ENCODE data around the gene ADPRH.

The ADPRH gene

GRCh38 chr3:119630128-119630879 lies 51.0 kb downstream of the ADPRH start:
- Histone ChIP-seq H2AFZ (ENCODE audit: low read depth, low read length) (no peak overlapping the region), H3K4me1 (ENCODE audit: insufficient read depth, low read length) (peaks cover 8% of the 10 kb centered on the region), H3K9me3 (ENCODE audit: low read length) (no peaks in the 10 kb centered on the region), H3K4me3 (ENCODE audit: low read length) (no peak overlapping the region), H3K36me3 (ENCODE audit: insufficient read depth, low read length) (no peaks in the 10 kb centered on the region), H3K27me3 (ENCODE audit: insufficient read depth, low read length) (no peaks in the 10 kb centered on the region)

GRCh38 chr3:119630880-119631329 lies 51.6 kb downstream of the ADPRH start:
- H3K36me3 ChIP-seq (ENCODE audit: insufficient read depth, low read length), result no peaks in the 10 kb centered on the region
- no peak overlapping the region for H2AFZ ChIP-seq (ENCODE audit: low read depth, low read length)
- no peak overlapping the region for H3K4me3 ChIP-seq (ENCODE audit: low read length)
- peaks cover 4% of the 10 kb centered on the region for H3K4me1 ChIP-seq (ENCODE audit: insufficient read depth, low read length)
- H3K9me3 ChIP-seq (ENCODE audit: low read length), result no peaks in the 10 kb centered on the region
- no peaks in the 10 kb centered on the region for H3K27me3 ChIP-seq (ENCODE audit: insufficient read depth, low read length)

GRCh38 chr3:119631516-119631915 lies 52.2 kb downstream of the ADPRH start:
- no peaks in the 10 kb centered on the region for H3K36me3 ChIP-seq (ENCODE audit: insufficient read depth, low read length)
- H3K27me3 ChIP-seq (ENCODE audit: insufficient read depth, low read length), result no peaks in the 10 kb centered on the region
- H2AFZ ChIP-seq (ENCODE audit: low read depth, low read length), result no peak overlapping the region
- no peak overlapping the region for H3K4me3 ChIP-seq (ENCODE audit: low read length)
- H3K9me3 ChIP-seq (ENCODE audit: low read length), result no peaks in the 10 kb centered on the region
- no peaks in the 10 kb centered on the region for H3K4me1 ChIP-seq (ENCODE audit: insufficient read depth, low read length)

- Histone ChIP-seq H3K4me3 (ENCODE audit: low read length) (no peak overlapping the region), H3K36me3 (ENCODE audit: insufficient read depth, low read length) (no peaks in the 10 kb centered on the region), H3K27me3 (ENCODE audit: insufficient read depth, low read length) (no peaks in the 10 kb centered on the region), H2AFZ (ENCODE audit: low read depth, low read length) (no peak overlapping the region), H3K9me3 (ENCODE audit: low read length) (no peaks in the 10 kb centered on the region), H3K4me1 (ENCODE audit: insufficient read depth, low read length) (no peaks in the 10 kb centered on the region)
These were observed 52.9 kb downstream of the ADPRH start for GRCh38 chr3:119632216-119632615.

GRCh38 chr3:119632829-119633228 lies 53.5 kb downstream of the ADPRH start:
- H2AFZ ChIP-seq (ENCODE audit: low read depth, low read length), result no peak overlapping the region
- H3K27me3 ChIP-seq (ENCODE audit: insufficient read depth, low read length), result no peaks in the 10 kb centered on the region
- no peak overlapping the region for H3K4me3 ChIP-seq (ENCODE audit: low read length)
- no peaks in the 10 kb centered on the region for H3K4me1 ChIP-seq (ENCODE audit: insufficient read depth, low read length)
- H3K9me3 ChIP-seq (ENCODE audit: low read length), result no peaks in the 10 kb centered on the region
- H3K36me3 ChIP-seq (ENCODE audit: insufficient read depth, low read length), result no peaks in the 10 kb centered on the region

GRCh38 chr3:119635719-119636118 lies 56.4 kb downstream of the ADPRH start:
- no peaks in the 10 kb centered on the region for H3K27me3 ChIP-seq (ENCODE audit: insufficient read depth, low read length)
- H3K4me1 ChIP-seq (ENCODE audit: insufficient read depth, low read length), result no peaks in the 10 kb centered on the region
- H2AFZ ChIP-seq (ENCODE audit: low read depth, low read length), result no peak overlapping the region
- no peaks in the 10 kb centered on the region for H3K9me3 ChIP-seq (ENCODE audit: low read length)
- no peaks in the 10 kb centered on the region for H3K36me3 ChIP-seq (ENCODE audit: insufficient read depth, low read length)
- no peak overlapping the region for H3K4me3 ChIP-seq (ENCODE audit: low read length)

- Histone ChIP-seq H3K27me3 (ENCODE audit: insufficient read depth, low read length) (no peaks in the 10 kb centered on the region), H3K9me3 (ENCODE audit: low read length) (no peaks in the 10 kb centered on the region), H2AFZ (ENCODE audit: low read depth, low read length) (no peak overlapping the region), H3K4me3 (ENCODE audit: low read length) (no peak overlapping the region), H3K4me1 (ENCODE audit: insufficient read depth, low read length) (no peaks in the 10 kb centered on the region), H3K36me3 (ENCODE audit: insufficient read depth, low read length) (no peaks in the 10 kb centered on the region)
These were observed 57.0 kb downstream of the ADPRH start for GRCh38 chr3:119636249-119636648.

- peaks cover 3% of the 10 kb centered on the region for H3K36me3 ChIP-seq (ENCODE audit: insufficient read depth, low read length)
- no peak overlapping the region for H2AFZ ChIP-seq (ENCODE audit: low read depth, low read length)
- H3K27me3 ChIP-seq (ENCODE audit: insufficient read depth, low read length), result no peaks in the 10 kb centered on the region
- no peaks in the 10 kb centered on the region for H3K4me1 ChIP-seq (ENCODE audit: insufficient read depth, low read length)
- H3K9me3 ChIP-seq (ENCODE audit: low read length), result no peaks in the 10 kb centered on the region
- H3K4me3 ChIP-seq (ENCODE audit: low read length), result no peak overlapping the region
These were observed 57.8 kb downstream of the ADPRH start for GRCh38 chr3:119636891-119637611.

- Histone ChIP-seq H3K9me3 (ENCODE audit: low read length) (no peaks in the 10 kb centered on the region), H3K27me3 (ENCODE audit: insufficient read depth, low read length) (no peaks in the 10 kb centered on the region), H3K4me3 (ENCODE audit: low read length) (no peak overlapping the region)
These were observed 58.6 kb downstream of the ADPRH start for GRCh38 chr3:119637679-119638477.

More at GRCh38 chr3:119637679-119638477, 58.6 kb downstream of the ADPRH start:
- Histone ChIP-seq H3K36me3 (ENCODE audit: insufficient read depth, low read length) (peaks cover 6% of the 10 kb centered on the region), H2AFZ (ENCODE audit: low read depth, low read length) (no peak overlapping the region), H3K4me1 (ENCODE audit: insufficient read depth, low read length) (no peaks in the 10 kb centered on the region)
